Measurements from ENCODE around the gene ZNF318.

DNA sequence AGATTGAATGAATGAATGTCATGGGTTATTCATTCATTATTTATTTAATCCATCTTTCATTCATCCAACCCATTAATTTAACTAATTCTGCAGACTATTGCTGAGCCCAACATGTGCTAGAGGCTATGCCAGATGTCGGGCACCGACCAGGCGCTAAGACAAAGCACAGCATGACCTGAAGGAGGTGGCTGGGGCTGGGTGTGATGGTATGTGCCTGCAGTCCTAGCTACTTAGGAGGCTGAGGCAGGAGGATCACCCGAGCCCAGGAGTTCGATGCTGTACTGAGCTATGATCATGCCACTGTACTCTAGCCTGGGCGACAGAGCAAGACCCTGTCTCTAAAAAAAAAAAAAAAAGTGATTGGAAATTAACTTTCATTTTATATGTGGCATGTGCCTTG lies 77.1 kb downstream of the ZNF318 start:
- TF ChIP-seq, protein P1, sequence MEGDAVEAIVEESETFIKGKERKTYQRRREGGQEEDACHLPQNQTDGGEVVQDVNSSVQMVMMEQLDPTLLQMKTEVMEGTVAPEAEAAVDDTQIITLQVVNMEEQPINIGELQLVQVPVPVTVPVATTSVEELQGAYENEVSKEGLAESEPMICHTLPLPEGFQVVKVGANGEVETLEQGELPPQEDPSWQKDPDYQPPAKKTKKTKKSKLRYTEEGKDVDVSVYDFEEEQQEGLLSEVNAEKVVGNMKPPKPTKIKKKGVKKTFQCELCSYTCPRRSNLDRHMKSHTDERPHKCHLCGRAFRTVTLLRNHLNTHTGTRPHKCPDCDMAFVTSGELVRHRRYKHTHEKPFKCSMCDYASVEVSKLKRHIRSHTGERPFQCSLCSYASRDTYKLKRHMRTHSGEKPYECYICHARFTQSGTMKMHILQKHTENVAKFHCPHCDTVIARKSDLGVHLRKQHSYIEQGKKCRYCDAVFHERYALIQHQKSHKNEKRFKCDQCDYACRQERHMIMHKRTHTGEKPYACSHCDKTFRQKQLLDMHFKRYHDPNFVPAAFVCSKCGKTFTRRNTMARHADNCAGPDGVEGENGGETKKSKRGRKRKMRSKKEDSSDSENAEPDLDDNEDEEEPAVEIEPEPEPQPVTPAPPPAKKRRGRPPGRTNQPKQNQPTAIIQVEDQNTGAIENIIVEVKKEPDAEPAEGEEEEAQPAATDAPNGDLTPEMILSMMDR (IDR thresholded peaks at IDR 0.05; ENCODE audit: poor library complexity, severe bottlenecking) = no peak
- TF ChIP-seq TAF1 (IDR thresholded peaks at IDR 0.05; ENCODE audit: low read depth) (no peak), EZH2 (IDR thresholded peaks at IDR 0.05; ENCODE audit: borderline replicate concordance, insufficient read depth, low read length, poor library complexity, severe bottlenecking) (no peak), SMC3 (conservative IDR thresholded peaks at IDR 0.05; ENCODE audit: poor library complexity) (no peak), MXI1 (conservative IDR thresholded peaks at IDR 0.05; ENCODE audit: poor library complexity, severe bottlenecking) (no peak), POLR2AphosphoS5 (IDR thresholded peaks at IDR 0.05) (no peak)
- TF ChIP-seq, protein P2, sequence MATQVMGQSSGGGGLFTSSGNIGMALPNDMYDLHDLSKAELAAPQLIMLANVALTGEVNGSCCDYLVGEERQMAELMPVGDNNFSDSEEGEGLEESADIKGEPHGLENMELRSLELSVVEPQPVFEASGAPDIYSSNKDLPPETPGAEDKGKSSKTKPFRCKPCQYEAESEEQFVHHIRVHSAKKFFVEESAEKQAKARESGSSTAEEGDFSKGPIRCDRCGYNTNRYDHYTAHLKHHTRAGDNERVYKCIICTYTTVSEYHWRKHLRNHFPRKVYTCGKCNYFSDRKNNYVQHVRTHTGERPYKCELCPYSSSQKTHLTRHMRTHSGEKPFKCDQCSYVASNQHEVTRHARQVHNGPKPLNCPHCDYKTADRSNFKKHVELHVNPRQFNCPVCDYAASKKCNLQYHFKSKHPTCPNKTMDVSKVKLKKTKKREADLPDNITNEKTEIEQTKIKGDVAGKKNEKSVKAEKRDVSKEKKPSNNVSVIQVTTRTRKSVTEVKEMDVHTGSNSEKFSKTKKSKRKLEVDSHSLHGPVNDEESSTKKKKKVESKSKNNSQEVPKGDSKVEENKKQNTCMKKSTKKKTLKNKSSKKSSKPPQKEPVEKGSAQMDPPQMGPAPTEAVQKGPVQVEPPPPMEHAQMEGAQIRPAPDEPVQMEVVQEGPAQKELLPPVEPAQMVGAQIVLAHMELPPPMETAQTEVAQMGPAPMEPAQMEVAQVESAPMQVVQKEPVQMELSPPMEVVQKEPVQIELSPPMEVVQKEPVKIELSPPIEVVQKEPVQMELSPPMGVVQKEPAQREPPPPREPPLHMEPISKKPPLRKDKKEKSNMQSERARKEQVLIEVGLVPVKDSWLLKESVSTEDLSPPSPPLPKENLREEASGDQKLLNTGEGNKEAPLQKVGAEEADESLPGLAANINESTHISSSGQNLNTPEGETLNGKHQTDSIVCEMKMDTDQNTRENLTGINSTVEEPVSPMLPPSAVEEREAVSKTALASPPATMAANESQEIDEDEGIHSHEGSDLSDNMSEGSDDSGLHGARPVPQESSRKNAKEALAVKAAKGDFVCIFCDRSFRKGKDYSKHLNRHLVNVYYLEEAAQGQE (IDR thresholded peaks at IDR 0.05; ENCODE audit: borderline replicate concordance) = no peak

Measured in neural cell (in vitro differentiated cells).